HS-27A (cell line): ENCODE measurements around the gene MAGI1.

Source experiments
- DNase-seq: peaks from one replicate; pipeline ENCODE4 v3.0.0-alpha.2; 2012; ENCODE audit warnings: low read depth, missing footprints

Gene MAGI1

DNA sequence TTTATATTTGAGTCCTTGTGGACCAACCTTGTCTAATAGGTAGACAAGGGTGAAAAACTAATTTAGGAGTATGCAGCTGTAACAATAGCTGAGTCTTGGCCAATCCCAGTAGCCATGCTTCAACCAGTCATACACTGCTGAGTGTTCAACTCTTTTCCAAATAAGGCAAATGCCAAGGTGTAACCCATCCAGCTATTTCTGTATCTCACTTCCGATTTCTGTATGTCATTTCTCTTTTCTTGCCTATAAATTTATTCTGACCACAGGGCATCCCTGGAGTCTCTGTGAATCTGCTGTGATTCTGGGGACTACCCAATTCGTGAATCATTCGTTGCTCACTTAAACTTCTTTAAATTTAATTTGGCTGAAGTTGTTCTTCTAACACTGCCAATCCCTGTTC is 93.2 kb downstream of the MAGI1 start:
- DNase-seq: no peak

DNA sequence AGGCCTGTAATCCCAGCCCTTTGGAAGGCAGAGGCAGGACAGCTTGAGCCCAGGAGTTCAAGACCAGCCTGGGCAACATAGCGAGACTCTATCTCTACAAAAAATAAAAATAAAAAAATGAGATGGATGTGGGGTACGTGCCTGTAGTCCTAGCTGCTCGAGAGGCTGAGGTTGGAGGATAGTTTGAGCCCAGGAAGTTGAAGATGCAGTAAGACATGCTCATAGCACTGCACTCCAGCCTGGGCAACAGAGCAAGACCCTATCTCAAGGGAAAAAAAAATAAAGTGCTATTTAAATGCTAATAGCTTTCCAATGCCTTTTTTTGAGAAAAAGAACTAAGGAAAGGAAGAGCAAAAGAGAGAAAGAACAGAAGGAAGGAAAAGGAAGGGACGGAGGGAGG is 94.5 kb downstream of the MAGI1 start:
- no peak for DNase-seq

DNA sequence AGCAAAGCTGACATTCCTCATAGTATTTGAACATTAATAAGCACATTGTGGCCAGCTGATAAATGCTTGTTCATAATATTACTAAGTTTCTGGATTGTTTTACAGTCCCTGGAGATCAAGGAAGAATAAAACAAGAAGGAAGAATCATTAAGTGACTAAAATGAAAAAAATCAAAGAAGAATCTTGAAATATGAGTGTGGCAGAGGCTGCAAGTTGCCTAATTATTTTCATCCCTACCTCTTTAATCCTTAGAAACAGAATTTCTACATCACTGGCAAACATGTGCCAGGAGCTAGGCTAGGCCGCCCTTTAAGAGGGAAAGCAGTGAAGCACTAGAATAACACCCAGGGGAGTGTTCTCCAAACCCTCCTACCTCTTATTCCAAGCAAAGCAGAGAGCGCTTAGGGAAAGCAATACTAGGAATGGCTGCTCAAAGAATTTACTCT is 98.9 kb downstream of the MAGI1 start:
- DNase-seq: no peak

DNA sequence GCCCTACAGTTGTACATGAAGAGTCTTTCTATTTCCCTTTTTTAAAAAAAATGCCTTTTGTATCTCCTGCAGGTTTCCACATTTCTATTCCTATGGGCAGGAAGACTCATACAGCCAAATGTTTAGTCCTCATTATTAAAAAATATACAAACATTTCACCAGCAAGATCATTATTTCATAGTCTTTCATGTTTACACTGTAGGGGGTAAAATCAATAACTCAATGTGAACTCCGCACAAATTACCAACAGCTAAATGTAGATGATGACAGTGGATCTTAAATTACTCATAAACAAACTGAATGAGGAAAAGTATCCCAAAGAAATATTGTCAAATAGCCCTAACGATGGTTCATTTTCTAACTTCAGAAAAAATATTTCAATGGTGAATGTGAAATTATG is 99.5 kb downstream of the MAGI1 start:
- no peak for DNase-seq

DNA sequence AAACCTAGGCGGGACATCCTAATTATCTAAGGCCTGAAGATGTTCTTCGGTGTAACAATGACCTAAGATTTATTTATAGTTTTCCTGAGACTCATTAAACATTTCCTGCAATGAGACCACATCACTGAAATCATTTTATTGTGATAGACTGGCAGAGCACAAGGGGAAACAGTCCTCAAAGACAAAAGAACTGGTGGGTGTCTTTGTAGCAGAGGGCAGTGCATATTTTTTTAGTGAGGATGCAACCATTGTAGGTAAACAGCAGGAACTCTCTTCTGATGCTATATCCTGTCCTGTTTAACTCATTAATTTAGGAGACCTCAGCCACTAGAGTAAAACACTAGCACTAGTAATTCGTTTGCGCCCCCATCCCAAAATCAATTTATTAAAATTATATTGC is 100.0 kb downstream of the MAGI1 start:
- DNase-seq: no peak

DNA sequence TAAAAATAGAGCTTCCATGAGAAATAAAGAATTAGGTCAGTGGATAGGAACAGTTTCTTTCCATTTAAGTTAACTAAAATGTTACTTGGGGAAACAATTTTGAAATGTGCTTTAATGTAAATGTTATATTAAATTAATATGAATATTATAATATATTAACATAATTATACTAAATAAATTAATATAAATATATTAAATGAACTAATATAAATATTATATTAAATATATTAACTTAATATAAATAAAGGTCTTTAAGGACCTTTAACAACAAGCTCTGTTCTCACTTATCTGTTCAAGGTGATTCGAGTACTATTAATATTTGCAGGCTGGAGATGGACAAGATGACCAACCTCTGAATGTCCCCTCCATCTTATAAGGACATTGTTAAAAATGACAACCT is 100.6 kb downstream of the MAGI1 start:
- DNase-seq: no peak

DNA sequence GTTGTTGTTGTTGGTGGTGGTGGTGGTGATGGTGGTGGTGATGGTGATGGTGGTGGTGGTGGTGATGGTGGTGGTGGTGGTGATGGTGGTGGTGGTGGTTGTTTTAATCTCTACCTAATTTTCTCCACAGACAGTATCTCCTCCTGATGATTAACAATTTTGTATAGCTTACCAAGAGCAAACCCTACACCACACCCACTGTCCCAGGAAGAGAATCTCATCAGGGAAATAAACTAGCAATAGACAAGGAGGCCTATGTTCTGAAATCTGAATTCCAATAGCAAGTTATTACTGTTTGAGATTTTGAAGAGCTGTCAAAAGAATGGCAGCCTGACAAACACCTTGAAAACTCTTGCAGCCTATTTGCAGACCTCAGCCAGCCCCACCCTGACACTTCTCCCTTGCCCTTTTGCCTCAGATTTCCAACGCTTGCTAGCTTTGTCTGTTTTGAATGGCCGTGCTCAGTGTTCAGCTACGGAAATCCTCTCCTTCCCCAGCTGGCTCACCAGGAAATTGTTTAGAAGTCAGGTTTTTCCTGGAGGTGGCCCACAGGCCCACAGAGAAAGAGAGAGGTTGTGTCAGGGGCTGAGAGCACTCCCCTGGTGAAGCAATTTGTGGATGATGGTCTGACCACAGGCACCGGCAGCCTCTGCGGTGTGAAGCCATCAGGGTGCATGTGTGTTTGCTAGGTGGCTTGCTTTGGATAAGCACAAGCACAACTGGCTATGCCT is 101.6 kb downstream of the MAGI1 start:
- no peak for DNase-seq

DNA sequence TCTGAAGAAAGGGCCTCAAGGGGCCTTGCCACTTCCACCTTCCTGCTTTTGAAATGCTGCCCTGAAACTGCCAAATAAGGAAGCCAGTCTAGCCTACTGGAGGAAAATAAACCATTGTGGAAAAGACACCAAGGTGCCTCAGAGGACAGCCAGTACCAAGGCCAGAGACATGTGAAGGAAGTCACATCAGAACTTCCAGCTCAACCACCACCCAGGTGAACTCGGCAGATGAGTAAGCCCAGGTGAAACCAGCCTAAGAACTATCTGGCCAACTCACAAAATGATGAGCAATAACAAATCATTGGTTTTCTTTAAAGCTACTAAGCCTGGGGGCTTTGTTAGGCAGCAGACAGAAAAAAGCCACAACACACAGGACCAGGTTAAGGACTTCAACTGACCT is 103.0 kb downstream of the MAGI1 start:
- DNase-seq: no peak

DNA sequence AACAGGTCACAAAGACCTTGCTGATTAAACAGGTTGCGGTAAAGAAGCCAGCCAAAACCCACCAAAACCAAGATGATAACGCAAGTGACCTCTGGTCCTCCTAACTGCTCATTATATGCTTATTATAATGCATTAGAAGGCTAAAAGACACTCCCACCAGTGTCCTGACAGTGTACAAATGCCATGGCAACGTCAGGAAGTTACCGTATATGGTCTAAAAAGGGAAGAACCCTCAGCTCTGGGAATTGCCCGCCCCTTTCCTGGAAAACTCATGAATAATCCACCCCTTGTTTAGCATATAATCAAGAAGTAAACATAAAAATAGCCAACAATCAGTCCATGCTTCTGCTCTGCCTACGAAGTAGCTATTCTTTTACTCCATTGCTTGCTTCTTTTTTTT is 108.1 kb downstream of the MAGI1 start:
- no peak for DNase-seq

DNA sequence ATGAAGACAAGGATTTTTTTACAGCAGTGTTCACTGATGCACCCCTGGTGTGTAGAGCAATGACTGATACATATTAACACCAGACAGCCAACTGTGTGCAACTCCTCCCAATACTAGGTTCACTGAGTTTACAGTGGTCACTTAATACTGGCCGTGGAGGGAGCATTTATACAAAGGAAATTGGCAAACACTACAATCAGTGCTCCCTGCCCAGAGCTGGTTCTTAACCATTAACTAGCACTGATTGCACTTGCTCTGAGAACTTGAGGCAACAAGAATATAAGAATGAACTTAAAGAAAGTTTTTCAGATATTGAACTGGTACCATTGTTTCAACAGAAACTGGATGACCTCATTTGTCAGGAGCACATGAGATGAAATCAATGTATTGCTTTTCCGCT is 110.6 kb downstream of the MAGI1 start:
- DNase-seq: no peak

DNA sequence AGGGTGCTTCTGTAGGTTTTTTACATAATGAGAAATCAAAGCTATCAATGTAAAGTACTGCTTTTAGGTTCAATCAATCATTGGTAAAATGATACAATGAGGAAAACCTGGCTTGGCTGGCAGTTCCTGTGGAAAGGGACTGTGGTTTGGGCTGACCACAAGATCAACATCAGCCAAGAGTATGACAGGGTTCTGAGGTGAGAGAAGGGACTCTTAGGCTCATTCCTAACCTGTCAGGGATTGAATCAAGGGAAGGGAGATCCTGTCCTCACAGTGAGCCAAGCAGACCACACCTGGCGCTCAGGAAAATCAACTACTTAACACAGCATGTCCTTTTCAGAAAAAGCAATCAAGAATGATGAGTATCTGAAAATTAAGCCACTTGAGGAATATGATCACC is 111.1 kb downstream of the MAGI1 start:
- DNase-seq: no peak

DNA sequence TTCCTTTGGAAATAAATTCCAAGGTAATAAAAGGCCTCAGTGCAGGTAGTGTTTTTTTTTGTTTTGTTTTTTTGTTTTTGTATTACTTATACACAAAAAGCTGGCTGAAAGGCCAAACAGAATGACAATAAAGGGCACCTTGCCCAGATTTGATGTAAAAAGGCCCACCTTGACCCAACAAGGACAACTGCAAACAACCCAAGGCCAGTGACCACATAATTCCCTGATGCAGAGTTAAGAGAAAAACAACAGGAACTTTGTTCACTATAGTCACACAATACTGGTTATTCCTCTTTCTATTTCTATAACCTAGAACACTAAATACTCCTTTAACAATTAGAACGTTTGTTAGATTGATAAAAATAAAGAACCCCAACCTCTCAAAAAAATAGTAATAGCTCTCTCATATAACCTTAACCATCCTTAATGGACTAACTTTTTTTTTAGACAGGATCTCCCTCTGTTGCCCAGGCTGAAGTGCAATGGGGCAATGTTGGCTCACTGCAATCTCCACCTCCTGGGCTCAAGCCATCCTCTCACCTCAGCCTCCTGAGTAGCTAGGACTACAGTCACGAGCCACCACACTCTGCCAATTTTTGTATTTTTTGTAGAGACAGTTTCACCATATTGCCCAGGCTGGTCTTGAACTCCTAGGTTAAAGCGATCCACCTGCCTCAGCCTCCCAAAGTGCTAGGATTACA is 113.3 kb downstream of the MAGI1 start:
- no peak for DNase-seq

DNA sequence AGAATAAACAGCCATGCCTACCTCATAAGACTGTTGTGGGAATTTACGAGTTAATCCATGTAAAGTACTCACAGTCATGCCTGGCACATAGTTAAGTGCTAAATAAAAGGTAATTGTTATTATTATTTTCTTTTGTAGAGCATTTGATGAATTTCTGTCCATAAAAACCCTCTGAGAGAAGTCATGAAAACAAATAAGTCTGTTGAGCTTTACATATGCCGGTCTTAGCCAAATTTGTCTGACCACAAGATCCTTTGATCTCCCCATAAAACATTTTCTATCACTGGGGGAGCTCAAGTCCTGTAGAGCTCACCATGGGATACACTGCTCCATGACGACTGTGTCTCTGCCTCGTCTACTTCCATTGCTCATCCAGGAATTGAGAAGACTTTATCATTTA is 114.0 kb downstream of the MAGI1 start:
- DNase-seq: no peak

DNA sequence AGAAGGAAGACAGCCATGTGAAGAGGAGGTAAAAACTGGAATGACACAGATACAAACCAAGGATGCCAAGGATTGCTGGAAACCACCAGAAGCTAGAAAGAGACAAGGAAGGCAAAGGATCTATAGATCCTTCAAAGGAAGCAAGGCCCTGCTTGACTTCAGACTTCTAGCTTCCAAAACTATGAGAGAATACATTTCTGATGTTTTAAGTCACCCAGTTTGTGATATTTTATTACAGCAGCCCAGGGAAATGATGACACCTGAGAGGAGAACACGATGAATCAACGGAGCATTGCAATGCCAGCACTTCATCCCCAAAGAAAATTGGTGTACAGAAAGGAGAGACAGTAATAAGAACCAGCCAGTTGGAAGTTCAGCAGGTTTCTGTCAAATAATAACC is 116.3 kb downstream of the MAGI1 start:
- no peak for DNase-seq

DNA sequence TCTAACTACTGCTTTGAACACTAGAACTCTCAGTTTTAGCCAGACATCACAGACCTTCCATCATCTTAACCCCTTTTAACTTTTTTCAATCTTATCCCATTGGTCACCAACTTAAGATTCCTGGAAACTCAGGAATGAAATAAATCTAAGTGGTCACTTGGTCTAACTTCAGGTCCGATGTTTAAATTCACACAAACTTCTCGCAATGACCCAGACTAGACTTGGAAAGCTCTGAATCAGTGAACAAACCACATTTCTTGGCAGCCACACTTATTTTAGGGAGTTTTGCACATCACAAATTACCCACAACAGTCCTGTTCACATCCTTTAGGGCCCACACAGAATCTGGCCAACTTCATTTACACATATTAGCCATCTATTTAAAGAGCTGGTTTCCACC is 118.9 kb downstream of the MAGI1 start:
- no peak for DNase-seq

DNA sequence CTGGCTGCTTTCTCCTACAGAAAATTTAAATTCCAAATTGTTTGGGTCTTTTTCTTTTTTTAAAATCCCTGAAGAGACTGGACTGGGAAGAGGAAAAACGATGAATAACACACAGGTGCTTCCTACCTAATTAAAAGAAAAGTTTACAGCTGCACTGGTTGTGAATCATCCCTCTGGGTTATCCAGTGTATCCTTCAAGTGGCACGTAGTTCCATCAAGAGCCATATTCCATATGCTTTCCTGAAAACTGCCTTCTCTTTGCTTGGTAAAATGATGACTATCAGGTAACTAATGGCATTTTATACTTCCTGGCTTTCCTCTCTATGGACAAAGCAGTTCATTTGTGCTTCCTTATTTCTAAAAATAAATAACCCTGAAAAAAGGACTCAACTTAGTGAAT is 123.2 kb downstream of the MAGI1 start:
- no peak for DNase-seq

DNA sequence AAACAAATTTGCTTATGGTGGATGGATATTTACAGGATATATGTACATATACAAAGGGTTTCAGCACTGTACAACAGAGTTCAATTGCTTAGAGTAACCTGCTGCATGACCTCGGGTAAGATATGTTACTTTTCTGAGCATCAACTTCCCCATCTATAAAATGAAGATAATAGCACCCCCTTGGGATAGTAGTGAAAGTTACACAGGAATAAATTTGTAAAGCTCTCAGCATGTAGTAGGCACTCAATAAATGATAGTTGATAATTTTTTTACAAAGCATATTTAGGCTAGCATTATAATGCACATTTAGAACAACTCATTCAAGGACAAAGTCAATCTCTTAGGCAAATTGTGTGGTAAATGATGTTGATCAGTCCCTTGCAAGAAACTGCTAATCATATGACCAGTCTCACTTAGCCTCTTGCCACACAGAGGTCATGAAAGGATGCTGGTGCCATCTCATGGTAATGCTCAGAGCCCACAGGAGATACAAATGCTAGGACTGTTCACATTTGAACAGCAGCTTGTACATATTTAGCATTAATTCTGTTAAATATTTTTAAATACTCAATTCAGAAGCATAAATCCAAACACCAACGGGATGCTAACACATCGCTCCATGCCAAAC is 123.9 kb downstream of the MAGI1 start:
- peak; percentile 19 for DNase-seq

DNA sequence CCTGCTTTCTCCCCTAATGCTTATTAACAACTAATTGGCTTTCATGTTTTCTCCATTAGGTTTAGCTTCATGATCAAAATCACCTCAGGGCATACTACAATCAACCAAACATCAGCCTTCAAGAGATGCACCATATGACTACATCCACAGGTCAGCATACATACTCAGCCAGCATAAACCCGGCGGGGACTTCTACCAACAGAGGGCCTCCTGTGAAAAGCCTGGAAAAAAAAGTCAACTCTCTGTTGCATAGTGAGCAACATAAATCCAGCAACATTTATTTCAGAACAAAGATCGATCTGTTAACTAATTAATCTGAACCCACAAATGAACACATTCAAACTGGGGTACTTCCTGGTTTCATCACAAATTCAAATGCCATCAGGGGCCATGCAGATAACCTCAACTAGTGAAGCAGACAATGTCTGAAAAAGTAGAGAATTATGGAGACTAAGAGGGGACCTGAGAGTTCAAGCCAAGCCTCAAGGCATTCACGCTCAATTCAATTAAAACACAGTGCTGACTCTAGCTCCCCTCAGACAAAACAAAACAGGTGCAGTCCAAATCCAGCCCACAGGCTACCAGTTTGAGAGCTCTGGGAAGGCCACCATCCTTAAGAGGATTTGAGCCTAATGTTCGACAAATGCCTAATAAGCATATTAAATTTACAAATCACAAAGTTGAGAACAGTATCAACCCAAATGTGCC is 124.5 kb downstream of the MAGI1 start:
- no peak for DNase-seq

DNA sequence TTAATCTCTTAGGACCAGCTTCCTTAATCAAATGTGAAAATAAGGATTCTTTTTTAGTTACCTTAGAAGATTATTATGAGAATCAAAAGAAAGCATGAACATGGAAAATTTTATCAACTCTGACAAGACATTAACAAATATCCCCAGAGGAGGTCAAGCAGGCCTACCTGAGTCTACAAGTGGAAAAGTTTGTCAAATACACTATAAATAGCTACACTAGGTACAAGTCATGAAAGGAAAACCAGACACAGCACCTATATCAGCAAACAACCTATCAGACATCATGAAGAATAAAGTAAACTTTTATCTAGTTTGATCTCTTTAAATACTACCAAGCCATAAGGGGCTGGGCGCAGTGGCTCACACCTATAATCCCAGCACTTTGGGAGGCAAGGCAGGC is 126.1 kb downstream of the MAGI1 start:
- no peak for DNase-seq

DNA sequence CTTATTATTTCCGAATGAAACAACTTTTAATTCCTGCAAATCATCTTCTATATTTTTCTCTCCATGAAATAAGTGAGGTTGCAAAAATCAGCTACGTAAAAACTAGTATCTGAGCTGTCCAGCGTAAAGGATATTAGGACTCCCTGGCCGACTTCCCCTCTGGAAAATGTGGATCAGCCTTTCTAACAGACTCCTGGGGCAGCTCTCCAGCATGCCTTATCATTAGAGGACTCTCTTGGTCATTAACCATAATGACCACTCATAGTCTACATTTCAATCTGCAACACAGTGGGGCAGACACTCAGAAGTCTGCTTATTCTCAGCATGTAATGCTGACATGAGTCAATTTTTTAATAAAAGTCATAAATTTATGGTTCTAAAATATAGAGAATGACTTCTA is 130.1 kb downstream of the MAGI1 start:
- DNase-seq: no peak

DNA sequence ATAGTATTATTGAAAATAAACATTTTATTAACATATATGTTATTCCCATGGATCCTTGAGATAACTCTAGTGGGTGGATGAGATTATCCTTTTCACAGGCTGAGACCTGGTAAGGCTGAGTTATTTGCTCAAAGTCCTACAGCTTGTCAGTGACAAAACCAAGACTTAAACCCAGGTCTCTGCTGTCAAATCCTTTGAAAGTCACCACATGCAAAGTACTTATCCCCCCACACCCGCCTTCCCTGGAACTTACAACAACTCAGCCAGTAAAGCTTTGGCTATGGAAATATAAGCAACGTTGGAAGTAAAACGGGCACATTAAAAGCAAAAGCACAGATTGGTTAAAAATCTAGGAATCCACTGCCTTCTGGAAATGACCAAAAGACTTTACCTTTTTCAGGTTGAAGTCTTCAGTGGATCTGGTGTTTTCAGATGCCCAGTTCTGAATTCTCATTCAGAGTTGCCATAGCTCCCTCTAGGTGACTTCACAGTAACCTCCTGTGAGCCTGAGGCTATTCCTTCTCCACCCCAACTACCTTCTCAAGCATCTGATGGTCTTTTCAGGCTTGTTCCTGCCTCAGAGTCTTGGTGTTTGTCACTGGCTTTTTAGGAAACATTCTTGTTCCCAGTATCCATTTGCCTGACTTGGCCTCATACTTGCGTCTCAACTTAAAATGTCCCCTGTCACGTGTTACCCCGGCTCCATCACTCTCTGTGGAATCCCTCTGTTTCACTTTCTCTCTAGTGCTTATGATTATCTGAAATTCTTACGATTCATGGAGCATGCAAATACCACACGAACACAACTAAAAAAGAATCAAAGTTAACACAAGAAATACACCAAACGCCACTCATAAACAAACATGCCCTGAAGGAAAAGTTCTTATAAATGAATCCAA is 131.2 kb downstream of the MAGI1 start:
- DNase-seq: no peak

DNA sequence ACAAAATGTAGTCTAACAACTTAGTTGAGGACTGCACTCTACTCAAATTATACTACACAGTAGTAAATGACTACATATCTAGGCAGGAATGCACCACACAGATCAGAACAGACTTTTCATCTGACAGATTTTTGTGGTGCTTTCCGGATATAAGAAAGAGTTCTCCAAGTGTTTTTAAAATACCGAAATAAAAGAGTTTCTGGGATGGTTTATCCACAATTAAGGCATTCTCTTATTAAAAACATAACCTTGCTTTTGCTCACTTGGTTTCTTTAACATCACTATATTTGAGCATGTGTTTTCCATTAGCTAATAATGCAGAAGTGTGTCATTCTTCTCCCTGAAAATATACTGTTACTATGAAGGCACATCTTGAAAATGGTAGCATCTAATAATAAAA is 132.9 kb downstream of the MAGI1 start:
- no peak for DNase-seq
